GM18508 (cell line): ENCODE measurements around the gene FAM174C.

Experiments used
- ATAC-seq: cut with Tn5 transposase; IDR thresholded peaks from one replicate; pipeline ENCODE4 v1.9.1; 2021; ENCODE audit warnings: moderate number of reproducible peaks; ENCODE audit not compliant: insufficient read depth, unreplicated experiment

FAM174C gene

GRCh38 chr19:1283917-1284292 is 8.6 kb downstream of the FAM174C start:
- ATAC-seq, result no peak

- ATAC-seq, result no peak
Measured at GRCh38 chr19:1284293-1284978, 9.1 kb downstream of the FAM174C start.

GRCh38 chr19:1284979-1285736 is 9.8 kb downstream of the FAM174C start:
- ATAC-seq, result no peak

GRCh38 chr19:1285737-1286360 is 10.5 kb downstream of the FAM174C start, which contains the start of gene EFNA2:
TSS of gene EFNA2 (plus strand) at chr19:1285873. CDS start at chr19:1286169, 296 bp downstream.
- no peak for ATAC-seq

GRCh38 chr19:1286487-1287353 is 11.4 kb downstream of the FAM174C start:
- no peak for ATAC-seq

- ATAC-seq, result no peak
Measured at GRCh38 chr19:1287354-1288225, 12.3 kb downstream of the FAM174C start.

GRCh38 chr19:1288226-1288612 is 12.9 kb downstream of the FAM174C start:
- ATAC-seq, result no peak

GRCh38 chr19:1288833-1289685 is 13.7 kb downstream of the FAM174C start:
- ATAC-seq, result no peak

GRCh38 chr19:1289686-1290025 is 14.3 kb downstream of the FAM174C start:
- no peak for ATAC-seq

GRCh38 chr19:1290196-1290702 is 14.9 kb downstream of the FAM174C start:
- no peak for ATAC-seq

GRCh38 chr19:1290703-1291651 is 15.6 kb downstream of the FAM174C start:
- no peak for ATAC-seq

GRCh38 chr19:1291761-1292418 is 16.6 kb downstream of the FAM174C start:
- ATAC-seq, result no peak

GRCh38 chr19:1292419-1293151 is 17.3 kb downstream of the FAM174C start:
- ATAC-seq, result no peak

- ATAC-seq, result no peak
Measured at GRCh38 chr19:1293782-1294604, 18.7 kb downstream of the FAM174C start.

- ATAC-seq, result no peak
Measured at GRCh38 chr19:1294688-1295087, 19.4 kb downstream of the FAM174C start.
